ENCODE measurements around the gene HRH4. TPM values are rescaled to one million over a fixed set of nuclear protein-coding genes. Genes with fewer than 3 reads are reported as not detected.

Gene HRH4
- total and polyA plus RNA-seq, 2 of the 13 experiments (the other 11 are each of a cell fraction or from before 2014, with no cell fraction given), result not detected

DNA sequence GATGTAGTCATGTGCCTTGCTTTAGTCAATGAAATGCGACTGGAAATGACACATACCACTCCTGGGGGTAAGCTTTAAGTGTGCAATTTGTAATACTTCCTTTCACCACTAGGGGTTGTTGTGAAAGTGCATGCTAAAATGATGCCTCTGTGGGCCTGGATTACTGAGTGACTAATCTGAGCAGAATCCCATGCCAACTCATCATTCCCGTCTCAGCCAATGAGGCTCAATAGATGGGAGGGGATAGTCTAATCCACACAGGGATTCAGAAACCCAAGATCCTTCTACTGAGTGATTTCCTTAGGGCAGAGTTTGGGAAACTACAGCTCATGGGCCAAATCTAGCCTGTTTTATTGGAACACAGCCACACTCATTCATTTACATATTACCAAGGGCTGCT, 54.0 kb downstream of the HRH4 start:
- H3K79me2 ChIP-seq (ENCODE audit: insufficient read depth, low read length), result no peaks in the 10 kb centered on the region
- BruUV-seq (replicated peaks), result no TSS peak
- H3K9me3 ChIP-seq (ENCODE audit: low read length), result no peaks in the 10 kb centered on the region
- H3K27ac ChIP-seq (ENCODE audit: extremely low read length, insufficient read depth, low read length), result no peak overlapping the region
- peaks cover under 1 to 15% of the 10 kb centered on the region in 2 experiments; a peak in 1 of 5 replicates for H3K27me3 ChIP-seq (ENCODE audit: control insufficient read depth in 1 of 2, insufficient read depth in 2 of 2, low read length in 2 of 2)
- in situ Hi-C loops (cut with HindIII; ENCODE audit: extremely low pct_ligation_motif_present, low pct_unique_long_range_greater_than_20kb) (no loop called here), intact Hi-C loops (cut with micrococcal nuclease; ENCODE audit: unreplicated experiment) (no loop called here)
- WGBS (ENCODE audit: low lambda C conversion rate), result 0% methylated on average over 1 of the region's 2 CpGs
- ATAC-seq (peak; percentile 75), DNase-seq (ENCODE audit: low spot score) (peak; percentile 30), FAIRE-seq (peak; percentile 51)
- no peak overlapping the region for H3K4me2 ChIP-seq (ENCODE audit: low read depth, low read length)
- no peaks in the 10 kb centered on the region for H3K36me3 ChIP-seq (replicated peaks in 1 of 2; ENCODE audit: control insufficient read depth in 1 of 2, insufficient read depth in 2 of 2, low read length in 2 of 2)
- TF ChIP-seq, protein P1, sequence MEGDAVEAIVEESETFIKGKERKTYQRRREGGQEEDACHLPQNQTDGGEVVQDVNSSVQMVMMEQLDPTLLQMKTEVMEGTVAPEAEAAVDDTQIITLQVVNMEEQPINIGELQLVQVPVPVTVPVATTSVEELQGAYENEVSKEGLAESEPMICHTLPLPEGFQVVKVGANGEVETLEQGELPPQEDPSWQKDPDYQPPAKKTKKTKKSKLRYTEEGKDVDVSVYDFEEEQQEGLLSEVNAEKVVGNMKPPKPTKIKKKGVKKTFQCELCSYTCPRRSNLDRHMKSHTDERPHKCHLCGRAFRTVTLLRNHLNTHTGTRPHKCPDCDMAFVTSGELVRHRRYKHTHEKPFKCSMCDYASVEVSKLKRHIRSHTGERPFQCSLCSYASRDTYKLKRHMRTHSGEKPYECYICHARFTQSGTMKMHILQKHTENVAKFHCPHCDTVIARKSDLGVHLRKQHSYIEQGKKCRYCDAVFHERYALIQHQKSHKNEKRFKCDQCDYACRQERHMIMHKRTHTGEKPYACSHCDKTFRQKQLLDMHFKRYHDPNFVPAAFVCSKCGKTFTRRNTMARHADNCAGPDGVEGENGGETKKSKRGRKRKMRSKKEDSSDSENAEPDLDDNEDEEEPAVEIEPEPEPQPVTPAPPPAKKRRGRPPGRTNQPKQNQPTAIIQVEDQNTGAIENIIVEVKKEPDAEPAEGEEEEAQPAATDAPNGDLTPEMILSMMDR (CRISPR knock-in tag; IDR thresholded peaks at IDR 0.05), result peak; percentile 29
- TF ChIP-seq, protein P2, sequence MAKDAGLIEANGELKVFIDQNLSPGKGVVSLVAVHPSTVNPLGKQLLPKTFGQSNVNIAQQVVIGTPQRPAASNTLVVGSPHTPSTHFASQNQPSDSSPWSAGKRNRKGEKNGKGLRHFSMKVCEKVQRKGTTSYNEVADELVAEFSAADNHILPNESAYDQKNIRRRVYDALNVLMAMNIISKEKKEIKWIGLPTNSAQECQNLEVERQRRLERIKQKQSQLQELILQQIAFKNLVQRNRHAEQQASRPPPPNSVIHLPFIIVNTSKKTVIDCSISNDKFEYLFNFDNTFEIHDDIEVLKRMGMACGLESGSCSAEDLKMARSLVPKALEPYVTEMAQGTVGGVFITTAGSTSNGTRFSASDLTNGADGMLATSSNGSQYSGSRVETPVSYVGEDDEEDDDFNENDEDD (CRISPR knock-in tag; IDR thresholded peaks at IDR 0.05; ENCODE audit: borderline replicate concordance), result no peak
- POLR2A ChIA-PET, result no interaction called here
- H4K20me1 ChIP-seq (ENCODE audit: insufficient read depth, low read length), result no peaks in the 10 kb centered on the region
- CTCF ChIA-PET (ENCODE audit: low intra/inter-chr PET ratio, low total read pairs), result no interaction called here
- H3K4me1 ChIP-seq (ENCODE audit: insufficient read depth, low read length), result no peaks in the 10 kb centered on the region
- H3K9ac ChIP-seq (ENCODE audit: insufficient read depth, low read depth, low read length), result no peak overlapping the region
- no peak overlapping the region for H2AFZ ChIP-seq (ENCODE audit: low read length)
- no peak overlapping the region for H3K4me3 ChIP-seq (replicated peaks in 1 of 3; ENCODE audit: insufficient read depth in 1 of 3, low read depth in 2 of 3, low read length in 3 of 3)

DNA sequence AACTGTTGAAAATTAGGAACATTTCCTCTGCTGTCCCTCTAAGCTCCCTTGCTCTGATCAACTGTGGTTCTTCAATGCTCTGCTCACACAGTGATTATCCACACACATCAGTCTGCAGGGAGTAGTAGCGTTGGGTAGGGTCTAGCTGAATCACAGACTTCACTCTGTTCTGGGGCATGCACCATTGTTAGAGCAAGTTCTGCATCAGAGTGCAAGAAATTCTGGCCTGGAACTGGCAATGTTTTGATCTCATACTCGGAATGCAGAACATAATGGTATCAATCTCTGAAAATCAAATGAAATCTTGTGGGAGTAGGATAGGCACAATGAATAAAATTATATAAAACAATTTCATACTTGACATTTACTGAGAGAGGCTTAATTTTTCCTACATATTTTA, 55.3 kb downstream of the HRH4 start:
- TF ChIP-seq NONO (IDR thresholded peaks at IDR 0.05), result no peak
- no peak for TF ChIP-seq NONO (CRISPR knock-in tag; conservative IDR thresholded peaks at IDR 0.05)
- TF ChIP-seq ZNF713 (CRISPR knock-in tag; IDR thresholded peaks at IDR 0.05), result no peak
- no peak for TF ChIP-seq ZNF225 (CRISPR knock-in tag; IDR thresholded peaks at IDR 0.05)
- TF ChIP-seq, protein P3, sequence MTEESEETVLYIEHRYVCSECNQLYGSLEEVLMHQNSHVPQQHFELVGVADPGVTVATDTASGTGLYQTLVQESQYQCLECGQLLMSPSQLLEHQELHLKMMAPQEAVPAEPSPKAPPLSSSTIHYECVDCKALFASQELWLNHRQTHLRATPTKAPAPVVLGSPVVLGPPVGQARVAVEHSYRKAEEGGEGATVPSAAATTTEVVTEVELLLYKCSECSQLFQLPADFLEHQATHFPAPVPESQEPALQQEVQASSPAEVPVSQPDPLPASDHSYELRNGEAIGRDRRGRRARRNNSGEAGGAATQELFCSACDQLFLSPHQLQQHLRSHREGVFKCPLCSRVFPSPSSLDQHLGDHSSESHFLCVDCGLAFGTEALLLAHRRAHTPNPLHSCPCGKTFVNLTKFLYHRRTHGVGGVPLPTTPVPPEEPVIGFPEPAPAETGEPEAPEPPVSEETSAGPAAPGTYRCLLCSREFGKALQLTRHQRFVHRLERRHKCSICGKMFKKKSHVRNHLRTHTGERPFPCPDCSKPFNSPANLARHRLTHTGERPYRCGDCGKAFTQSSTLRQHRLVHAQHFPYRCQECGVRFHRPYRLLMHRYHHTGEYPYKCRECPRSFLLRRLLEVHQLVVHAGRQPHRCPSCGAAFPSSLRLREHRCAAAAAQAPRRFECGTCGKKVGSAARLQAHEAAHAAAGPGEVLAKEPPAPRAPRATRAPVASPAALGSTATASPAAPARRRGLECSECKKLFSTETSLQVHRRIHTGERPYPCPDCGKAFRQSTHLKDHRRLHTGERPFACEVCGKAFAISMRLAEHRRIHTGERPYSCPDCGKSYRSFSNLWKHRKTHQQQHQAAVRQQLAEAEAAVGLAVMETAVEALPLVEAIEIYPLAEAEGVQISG (CRISPR knock-in tag; IDR thresholded peaks at IDR 0.05), result no peak
- no peak for TF ChIP-seq HIVEP1 (CRISPR knock-in tag; IDR thresholded peaks at IDR 0.05)
- no peak for TF ChIP-seq ZNF607 (CRISPR knock-in tag; IDR thresholded peaks at IDR 0.05; ENCODE audit: borderline replicate concordance)
- no peak for TF ChIP-seq ZZZ3 (CRISPR knock-in tag; IDR thresholded peaks at IDR 0.05; ENCODE audit: borderline replicate concordance)
- Histone ChIP-seq H3K79me2 (ENCODE audit: insufficient read depth, low read length) (no peaks in the 10 kb centered on the region), H3K9ac (ENCODE audit: insufficient read depth, low read depth, low read length) (no peak overlapping the region), H3K4me1 (ENCODE audit: insufficient read depth, low read length) (no peaks in the 10 kb centered on the region), H3K4me2 (ENCODE audit: low read depth, low read length) (no peak overlapping the region), H3K27me3 (ENCODE audit: control insufficient read depth in 1 of 2, insufficient read depth in 2 of 2, low read length in 2 of 2) (peaks cover 1 to 15% of the 10 kb centered on the region in 2 experiments; a peak in 1 of 5 replicates), H2AFZ (ENCODE audit: low read length) (no peak overlapping the region), H3K9me3 (ENCODE audit: low read length) (no peaks in the 10 kb centered on the region), H3K27ac (ENCODE audit: extremely low read length, insufficient read depth, low read length) (no peak overlapping the region), H3K36me3 (replicated peaks in 1 of 2; ENCODE audit: control insufficient read depth in 1 of 2, insufficient read depth in 2 of 2, low read length in 2 of 2) (no peaks in the 10 kb centered on the region), H3K4me3 (replicated peaks in 1 of 3; ENCODE audit: insufficient read depth in 1 of 3, low read depth in 2 of 3, low read length in 3 of 3) (no peak overlapping the region), H4K20me1 (ENCODE audit: insufficient read depth, low read length) (no peaks in the 10 kb centered on the region)
- CTCF ChIA-PET (ENCODE audit: low intra/inter-chr PET ratio, low total read pairs), result no interaction called here
- no TSS peak for BruUV-seq (replicated peaks)
- intact Hi-C loops (cut with micrococcal nuclease; ENCODE audit: unreplicated experiment) (no loop called here), in situ Hi-C loops (cut with HindIII; ENCODE audit: extremely low pct_ligation_motif_present, low pct_unique_long_range_greater_than_20kb) (no loop called here)
- no peak for FAIRE-seq
- no peak for DNase-seq (ENCODE audit: low spot score)
- ATAC-seq, result no peak
- POLR2A ChIA-PET, result no interaction called here
- 0% methylated on average over 2 of the region's 2 CpGs for WGBS (ENCODE audit: low lambda C conversion rate)
